ENCODE measurements around the gene AKAP11. TPM values are rescaled to one million over a fixed set of nuclear protein-coding genes. Genes with fewer than 3 reads are reported as not detected.

The AKAP11 gene
- total and polyA plus RNA-seq, 3 experiments from 2014 or later: 3.2 to 37.9 (median 37.8) TPM

Other genes starting within 250 kb of the AKAP11 start
- 10 to 100 TPM; 10.2 to 10.9 TPM for gene DGKH, start 223.5 kb upstream of the AKAP11 start, total RNA-seq
- gene DGKH, start 223.5 kb upstream of the AKAP11 start, polyA plus RNA-seq: 2.5 TPM